Measurements from ENCODE around the gene ACSF3.

The ACSF3 gene

GRCh38 chr16:89120281-89120680 is 26.6 kb downstream of the ACSF3 start:
- 97% methylated on average over 13 to 14 of the region's 14 CpGs for WGBS, 2 experiments (ENCODE audit: insufficient coverage in 2 of 2)
- peaks cover under 1% of the 10 kb centered on the region for H3K4me1 ChIP-seq (ENCODE audit: control insufficient read depth, insufficient read depth, low read length, poor library complexity, severe bottlenecking)
- H3K36me3 ChIP-seq (ENCODE audit: control insufficient read depth, insufficient read depth, low read length) = peaks cover 74% of the 10 kb centered on the region
- no peak overlapping the region for H3K27ac ChIP-seq (ENCODE audit: low read depth, low read length, severe bottlenecking)
- no peaks in the 10 kb centered on the region for H3K9me3 ChIP-seq (ENCODE audit: control insufficient read depth, low read length)
- no peak overlapping the region for H3K4me3 ChIP-seq (ENCODE audit: extremely low read depth, insufficient read depth, low read length, poor library complexity, severe bottlenecking)

- Histone ChIP-seq H3K4me3 (ENCODE audit: extremely low read depth, insufficient read depth, low read length, poor library complexity, severe bottlenecking) (no peak overlapping the region), H3K4me1 (ENCODE audit: control insufficient read depth, insufficient read depth, low read length, poor library complexity, severe bottlenecking) (no peaks in the 10 kb centered on the region), H3K9me3 (ENCODE audit: control insufficient read depth, low read length) (no peaks in the 10 kb centered on the region), H3K36me3 (ENCODE audit: control insufficient read depth, insufficient read depth, low read length) (peaks cover 76% of the 10 kb centered on the region), H3K27ac (ENCODE audit: low read depth, low read length, severe bottlenecking) (no peak overlapping the region)
- WGBS, 2 experiments (ENCODE audit: insufficient coverage in 2 of 2) = 97 to 98% methylated on average over 10 to 15 of the region's 15 CpGs
Measured at GRCh38 chr16:89120921-89121351, 27.3 kb downstream of the ACSF3 start.

- Histone ChIP-seq H3K36me3 (ENCODE audit: control insufficient read depth, insufficient read depth, low read length) (peaks cover 67% of the 10 kb centered on the region), H3K4me3 (ENCODE audit: extremely low read depth, insufficient read depth, low read length, poor library complexity, severe bottlenecking) (no peak overlapping the region), H3K27ac (ENCODE audit: low read depth, low read length, severe bottlenecking) (no peak overlapping the region), H3K9me3 (ENCODE audit: control insufficient read depth, low read length) (no peaks in the 10 kb centered on the region), H3K4me1 (ENCODE audit: control insufficient read depth, insufficient read depth, low read length, poor library complexity, severe bottlenecking) (no peaks in the 10 kb centered on the region)
- WGBS, 2 experiments (ENCODE audit: insufficient coverage in 2 of 2) = 90 to 95% methylated on average over 9 to 15 of the region's 24 CpGs
Measured at GRCh38 chr16:89121691-89122321, 28.2 kb downstream of the ACSF3 start.

GRCh38 chr16:89122322-89122851 is 28.7 kb downstream of the ACSF3 start:
- Histone ChIP-seq H3K27ac (ENCODE audit: low read depth, low read length, severe bottlenecking) (no peak overlapping the region), H3K4me3 (ENCODE audit: extremely low read depth, insufficient read depth, low read length, poor library complexity, severe bottlenecking) (no peak overlapping the region), H3K4me1 (ENCODE audit: control insufficient read depth, insufficient read depth, low read length, poor library complexity, severe bottlenecking) (no peaks in the 10 kb centered on the region), H3K36me3 (ENCODE audit: control insufficient read depth, insufficient read depth, low read length) (peaks cover 65% of the 10 kb centered on the region), H3K9me3 (ENCODE audit: control insufficient read depth, low read length) (no peaks in the 10 kb centered on the region)
- 78 to 89% methylated on average over 8 to 10 of the region's 11 CpGs for WGBS, 2 experiments (ENCODE audit: insufficient coverage in 2 of 2)

GRCh38 chr16:89123001-89123830 is 29.6 kb downstream of the ACSF3 start:
- WGBS, 2 experiments (ENCODE audit: insufficient coverage in 2 of 2) = 92 to 93% methylated on average over 23 to 25 of the region's 25 CpGs
- Histone ChIP-seq H3K36me3 (ENCODE audit: control insufficient read depth, insufficient read depth, low read length) (peaks cover 62% of the 10 kb centered on the region), H3K9me3 (ENCODE audit: control insufficient read depth, low read length) (no peaks in the 10 kb centered on the region), H3K4me1 (ENCODE audit: control insufficient read depth, insufficient read depth, low read length, poor library complexity, severe bottlenecking) (no peaks in the 10 kb centered on the region), H3K27ac (ENCODE audit: low read depth, low read length, severe bottlenecking) (no peak overlapping the region), H3K4me3 (ENCODE audit: extremely low read depth, insufficient read depth, low read length, poor library complexity, severe bottlenecking) (no peak overlapping the region)

- Histone ChIP-seq H3K4me1 (ENCODE audit: control insufficient read depth, insufficient read depth, low read length, poor library complexity, severe bottlenecking) (no peaks in the 10 kb centered on the region), H3K4me3 (ENCODE audit: extremely low read depth, insufficient read depth, low read length, poor library complexity, severe bottlenecking) (no peak overlapping the region), H3K27ac (ENCODE audit: low read depth, low read length, severe bottlenecking) (no peak overlapping the region), H3K9me3 (ENCODE audit: control insufficient read depth, low read length) (no peaks in the 10 kb centered on the region), H3K36me3 (ENCODE audit: control insufficient read depth, insufficient read depth, low read length) (peaks cover 63% of the 10 kb centered on the region)
- 96 to 100% methylated on average over 11 to 12 of the region's 12 CpGs for WGBS, 2 experiments (ENCODE audit: insufficient coverage in 2 of 2)
Measured at GRCh38 chr16:89123831-89124100, 30.1 kb downstream of the ACSF3 start.

- H3K27ac ChIP-seq (ENCODE audit: low read depth, low read length, severe bottlenecking) = no peak overlapping the region
- WGBS, 2 experiments (ENCODE audit: insufficient coverage in 2 of 2) = no CpG with 5 or more reads among the region's 1 CpG
- H3K36me3 ChIP-seq (ENCODE audit: control insufficient read depth, insufficient read depth, low read length) = peaks cover 49% of the 10 kb centered on the region
- H3K4me1 ChIP-seq (ENCODE audit: control insufficient read depth, insufficient read depth, low read length, poor library complexity, severe bottlenecking) = no peaks in the 10 kb centered on the region
- no peaks in the 10 kb centered on the region for H3K9me3 ChIP-seq (ENCODE audit: control insufficient read depth, low read length)
- no peak overlapping the region for H3K4me3 ChIP-seq (ENCODE audit: extremely low read depth, insufficient read depth, low read length, poor library complexity, severe bottlenecking)
Measured at GRCh38 chr16:89129378-89129777, 35.7 kb downstream of the ACSF3 start.

- Histone ChIP-seq H3K4me3 (ENCODE audit: extremely low read depth, insufficient read depth, low read length, poor library complexity, severe bottlenecking) (no peak overlapping the region), H3K36me3 (ENCODE audit: control insufficient read depth, insufficient read depth, low read length) (peaks cover 49% of the 10 kb centered on the region), H3K9me3 (ENCODE audit: control insufficient read depth, low read length) (no peaks in the 10 kb centered on the region), H3K27ac (ENCODE audit: low read depth, low read length, severe bottlenecking) (no peak overlapping the region), H3K4me1 (ENCODE audit: control insufficient read depth, insufficient read depth, low read length, poor library complexity, severe bottlenecking) (no peaks in the 10 kb centered on the region)
- WGBS, 2 experiments (ENCODE audit: insufficient coverage in 2 of 2) = 29 to 100% methylated on average over 1 of the region's 5 CpGs
Measured at GRCh38 chr16:89130448-89130847, 36.8 kb downstream of the ACSF3 start.

- H3K27ac ChIP-seq (ENCODE audit: low read depth, low read length, severe bottlenecking) = no peak overlapping the region
- peaks cover 55% of the 10 kb centered on the region for H3K36me3 ChIP-seq (ENCODE audit: control insufficient read depth, insufficient read depth, low read length)
- WGBS, 2 experiments (ENCODE audit: insufficient coverage in 2 of 2) = 95 to 96% methylated on average over 17 of the region's 17 CpGs
- H3K9me3 ChIP-seq (ENCODE audit: control insufficient read depth, low read length) = no peaks in the 10 kb centered on the region
- no peak overlapping the region for H3K4me3 ChIP-seq (ENCODE audit: extremely low read depth, insufficient read depth, low read length, poor library complexity, severe bottlenecking)
- H3K4me1 ChIP-seq (ENCODE audit: control insufficient read depth, insufficient read depth, low read length, poor library complexity, severe bottlenecking) = no peaks in the 10 kb centered on the region
Measured at GRCh38 chr16:89131783-89132182, 38.1 kb downstream of the ACSF3 start.

GRCh38 chr16:89132194-89133005 is 38.7 kb downstream of the ACSF3 start:
- Histone ChIP-seq H3K36me3 (ENCODE audit: control insufficient read depth, insufficient read depth, low read length) (peaks cover 54% of the 10 kb centered on the region), H3K9me3 (ENCODE audit: control insufficient read depth, low read length) (no peaks in the 10 kb centered on the region), H3K4me3 (ENCODE audit: extremely low read depth, insufficient read depth, low read length, poor library complexity, severe bottlenecking) (no peak overlapping the region), H3K27ac (ENCODE audit: low read depth, low read length, severe bottlenecking) (no peak overlapping the region), H3K4me1 (ENCODE audit: control insufficient read depth, insufficient read depth, low read length, poor library complexity, severe bottlenecking) (no peaks in the 10 kb centered on the region)
- 96% methylated on average over 19 to 21 of the region's 22 CpGs for WGBS, 2 experiments (ENCODE audit: insufficient coverage in 2 of 2)

All from mesodermal cell (in vitro differentiated cells).